Psoas muscle (tissue), 8 donors: ENCODE measurements around the gene TMEM158. TPM values are rescaled to one million over a fixed set of nuclear protein-coding genes. Genes with fewer than 3 reads are reported as not detected.

Experiments used
- ATAC-seq, 4 donors: fragments of 200-7000 bp; cut with Tn5 transposase; one replicate each; pipeline ENCODE4 v1.9.1; 2020; ENCODE audit warnings: moderate library complexity in 3 of 4, mild to moderate bottlenecking in 2 of 4
- DNase-seq, 2 donors: peaks; one replicate each; pipeline ENCODE4 v3.0.0-alpha.2; 2020
- H3K27ac ChIP-seq: fragments of 200-600 bp; one replicate; pipeline ENCODE4 v1.8.0; 2022
- H3K27me3 ChIP-seq, 3 donors: fragments of 200-600 bp in 1 of 3; one replicate each; pipeline versions ENCODE4 v1.6.1 to v1.8.0; 2013 to 2022; ENCODE audit warnings: low read length in 2 of 3, mild to moderate bottlenecking in 2 of 3, moderate library complexity in 1 of 3; ENCODE audit not compliant: insufficient read depth in 3 of 3
- H3K36me3 ChIP-seq, 2 donors: fragments of 200-600 bp in 1 of 2; one replicate each; pipeline versions ENCODE4 v1.6.1 to v1.8.0; 2013 to 2022; ENCODE audit warnings: low read depth in 1 of 2, mild to moderate bottlenecking in 1 of 2, moderate library complexity in 1 of 2; ENCODE audit not compliant: insufficient read depth in 1 of 2
- H3K4me1 ChIP-seq: fragments of 200-600 bp; one replicate; pipeline ENCODE4 v1.8.0; 2022
- H3K4me3 ChIP-seq: fragments of 200-600 bp; one replicate; pipeline ENCODE4 v1.8.0; 2022; ENCODE audit warnings: mild to moderate bottlenecking
- H3K9me3 ChIP-seq: fragments of 200-600 bp; one replicate; pipeline ENCODE4 v1.8.0; 2022
- CTCF ChIP-seq: fragments of 200-600 bp; IDR thresholded peaks from one replicate; pipeline ENCODE4 v1.8.0; 2022; ENCODE audit warnings: antibody characterized with exemption
- WGBS, 3 donors: extraction: QIAGEN DNeasy Blood & Tissue Kit; methylation state at CpG; one replicate each; pipeline versions ENCODE4 v1.1.6 to v1.1.7; 2013; 5-methylcytosine and 5-hydroxymethylcytosine counted together
- intact Hi-C, 2 donors: fragments of 100-400 bp; cut with DNase I; formaldehyde crosslinking; loops; one replicate each; pipeline versions ENCODE4 v1.11.0 to v1.14.2; 2022
- polyA plus RNA-seq, 3 donors: library from polyadenylated mRNA; stranded (reverse); fragments of 200-250 nt; gene quantifications; one replicate each; pipeline ENCODE4 v1.2.3, GENCODE V29; 2013
- total RNA-seq, 4 donors: library from RNA; stranded (reverse); fragmentation: NEBNext Ultra II Directional in 2 of 4; extraction: Animal tissue kit (Norgen Biotek cat#: 25700) in 2 of 4; gene quantifications; one replicate each; pipeline versions ENCODE4 v1.2.1 to v1.2.4, GENCODE V29; 2021 to 2023
- donor health status: healthy with polysubstance abuse.
- donor health status: DM: no; HTN: no; CAD: no; lungs with moderate emphysema.
- donor health status: Bipolar disorder and iron deficiency.
- donor health status: healthy.
- donor health status: DM: yes; HTN: yes; CAD: no.
- donor health status: DM: no; HTN: no; CAD: no.
- donor health status: DM: no; HTN: no; CAD: no.
- donor health status: DM: yes; HTN: yes; CAD: no.

TMEM158 gene
- total and polyA plus RNA-seq, 7 donors, result 0.48 to 15.7 (median 1.6) TPM

GRCh38 chr3:45209526-45209925 is 16.6 kb downstream of the TMEM158 start:
- DNase-seq (no peak), ATAC-seq (no peak)
- WGBS, 3 donors, result 71 to 77% (median 76%) methylated on average over 3 of the region's 3 CpGs
- Histone ChIP-seq H3K9me3 (no peaks in the 10 kb centered on the region), H3K27ac (no peak overlapping the region), H3K27me3 (no peaks in the 10 kb centered on the region), H3K36me3 (no peaks in the 10 kb centered on the region), H3K4me1 (peaks cover 7% of the 10 kb centered on the region), H3K4me3 (no peak overlapping the region)
- no peak for TF ChIP-seq CTCF
- intact Hi-C loops, result no loop called here

GRCh38 chr3:45208586-45208985 is 17.5 kb downstream of the TMEM158 start:
- Histone ChIP-seq H3K36me3 (no peaks in the 10 kb centered on the region), H3K4me3 (no peak overlapping the region), H3K4me1 (peaks cover 7% of the 10 kb centered on the region), H3K9me3 (no peaks in the 10 kb centered on the region), H3K27me3 (no peaks in the 10 kb centered on the region), H3K27ac (no peak overlapping the region)
- TF ChIP-seq CTCF, result no peak
- ATAC-seq, result no peak
- WGBS, 3 donors, result 97% methylated on average over 2 of the region's 2 CpGs
- intact Hi-C loops, result no loop called here
- DNase-seq, result no peak

- ATAC-seq (no peak), DNase-seq (no peak)
- no peak for TF ChIP-seq CTCF
- no peak overlapping the region for H3K27ac ChIP-seq
- no peak overlapping the region for H3K4me3 ChIP-seq
- 84 to 86% (median 86%) methylated on average over 4 of the region's 4 CpGs for WGBS, 3 donors
- no peaks in the 10 kb centered on the region for H3K9me3 ChIP-seq
- H3K36me3 ChIP-seq, result no peaks in the 10 kb centered on the region
- intact Hi-C loops, result no loop called here
- no peaks in the 10 kb centered on the region for H3K27me3 ChIP-seq
- H3K4me1 ChIP-seq, result peaks cover 7% of the 10 kb centered on the region
These were observed 18.6 kb downstream of the TMEM158 start for GRCh38 chr3:45207446-45207845.

- no peak for DNase-seq
- Histone ChIP-seq H3K4me1 (no peaks in the 10 kb centered on the region), H3K36me3 (no peaks in the 10 kb centered on the region), H3K9me3 (no peaks in the 10 kb centered on the region), H3K27me3 (no peaks in the 10 kb centered on the region), H3K27ac (no peak overlapping the region), H3K4me3 (no peak overlapping the region)
- no peak for ATAC-seq
- TF ChIP-seq CTCF, result no peak
- intact Hi-C loops, result no loop called here
These were observed 21.0 kb downstream of the TMEM158 start for GRCh38 chr3:45205126-45205525.

- H3K4me3 ChIP-seq, result no peak overlapping the region
- no peak for DNase-seq
- no peak for ATAC-seq
- WGBS, 3 donors, result 25 to 37% (median 28%) methylated on average over 3 of the region's 3 CpGs
- no peaks in the 10 kb centered on the region for H3K27me3 ChIP-seq
- intact Hi-C loops, result no loop called here
- no peaks in the 10 kb centered on the region for H3K9me3 ChIP-seq
- no peak overlapping the region for H3K27ac ChIP-seq
- no peaks in the 10 kb centered on the region for H3K4me1 ChIP-seq
- no peak for TF ChIP-seq CTCF
- no peaks in the 10 kb centered on the region for H3K36me3 ChIP-seq
These were observed 22.0 kb downstream of the TMEM158 start for GRCh38 chr3:45204136-45204535.
